ENCODE results near the gene FAM168B.

The FAM168B gene

GRCh38 chr2:131010566-131010965, 82.7 kb downstream of the FAM168B start:
- no peak overlapping the region for H3K4me3 ChIP-seq (replicated peaks; ENCODE audit: insufficient read depth, low read length)
- DNase-seq (ENCODE audit: low read depth in 1 of 2, low spot score in 1 of 2), result no peak
- TF ChIP-seq POLR2AphosphoS5 (IDR thresholded peaks at IDR 0.05; ENCODE audit: low read depth), result no peak
- TF ChIP-seq REST (IDR thresholded peaks at IDR 0.05; ENCODE audit: insufficient replicate concordance, low read depth), result no peak
- no peak for TF ChIP-seq SPI1 (IDR thresholded peaks at IDR 0.05; ENCODE audit: borderline replicate concordance, low read depth)
- no peak for TF ChIP-seq GABPA (IDR thresholded peaks at IDR 0.05; ENCODE audit: low read depth)
- TF ChIP-seq CTCF (IDR thresholded peaks at IDR 0.05; ENCODE audit: insufficient read depth, low read length), result no peak
- no peak overlapping the region for H3K27ac ChIP-seq (replicated peaks)
- H3K27me3 ChIP-seq (ENCODE audit: insufficient read depth, poor library complexity, severe bottlenecking), result peaks cover 8% of the 10 kb centered on the region

GRCh38 chr2:131009713-131010475, 83.4 kb downstream of the FAM168B start:
- H3K27me3 ChIP-seq (ENCODE audit: insufficient read depth, poor library complexity, severe bottlenecking), result peaks cover 10% of the 10 kb centered on the region
- no peak for TF ChIP-seq GABPA (IDR thresholded peaks at IDR 0.05; ENCODE audit: low read depth)
- no peak for TF ChIP-seq POLR2AphosphoS5 (IDR thresholded peaks at IDR 0.05; ENCODE audit: low read depth)
- no peak for TF ChIP-seq SPI1 (IDR thresholded peaks at IDR 0.05; ENCODE audit: borderline replicate concordance, low read depth)
- TF ChIP-seq REST (IDR thresholded peaks at IDR 0.05; ENCODE audit: insufficient replicate concordance, low read depth), result no peak
- no peak for TF ChIP-seq CTCF (IDR thresholded peaks at IDR 0.05; ENCODE audit: insufficient read depth, low read length)
- H3K4me3 ChIP-seq (replicated peaks; ENCODE audit: insufficient read depth, low read length), result no peak overlapping the region
- H3K27ac ChIP-seq (replicated peaks), result no peak overlapping the region
- no peak for DNase-seq (ENCODE audit: low read depth in 1 of 2, low spot score in 1 of 2)

GRCh38 chr2:131008967-131009366, 84.3 kb downstream of the FAM168B start:
- H3K27me3 ChIP-seq (ENCODE audit: insufficient read depth, poor library complexity, severe bottlenecking), result peaks cover 10% of the 10 kb centered on the region
- H3K27ac ChIP-seq (replicated peaks), result no peak overlapping the region
- TF ChIP-seq SPI1 (IDR thresholded peaks at IDR 0.05; ENCODE audit: borderline replicate concordance, low read depth) (no peak), REST (IDR thresholded peaks at IDR 0.05; ENCODE audit: insufficient replicate concordance, low read depth) (no peak), CTCF (IDR thresholded peaks at IDR 0.05; ENCODE audit: insufficient read depth, low read length) (no peak), GABPA (IDR thresholded peaks at IDR 0.05; ENCODE audit: low read depth) (no peak), POLR2AphosphoS5 (IDR thresholded peaks at IDR 0.05; ENCODE audit: low read depth) (no peak)
- no peak overlapping the region for H3K4me3 ChIP-seq (replicated peaks; ENCODE audit: insufficient read depth, low read length)
- DNase-seq (ENCODE audit: low read depth in 1 of 2, low spot score in 1 of 2), result no peak
